ENCODE data around the gene C1orf141. TPM values are rescaled to one million over a fixed set of nuclear protein-coding genes. Genes with fewer than 3 reads are reported as not detected.

The C1orf141 gene
- total and polyA plus RNA-seq, 9 of the 15 experiments (the other 6 are each of a cell fraction or from before 2014, with no cell fraction given), result not detected

- TF ChIP-seq ZBTB9 (CRISPR knock-in tag; IDR thresholded peaks at IDR 0.05), result no peak; the same call in 1 of the 2 replicates
- TF ChIP-seq TAF7 (tag; IDR thresholded peaks at IDR 0.05), result no peak
- TF ChIP-seq MTF1 (CRISPR knock-in tag; IDR thresholded peaks at IDR 0.05; ENCODE audit: borderline replicate concordance), result no peak
- TF ChIP-seq CBX3 (IDR thresholded peaks at IDR 0.05; ENCODE audit: borderline replicate concordance in 1 of 2, low read length in 2 of 2), result 0 out of 3 replicates have a peak, but pooled peaks of 1 of the 2 experiments have one; percentile 33
- TF ChIP-seq PREB (CRISPR knock-in tag; IDR thresholded peaks at IDR 0.05), result no peak
- no peak for TF ChIP-seq SREBF2 (CRISPR knock-in tag; IDR thresholded peaks at IDR 0.05)
- TF ChIP-seq NRF1 (conservative IDR thresholded peaks at IDR 0.05 in 1 of 2, IDR thresholded peaks at IDR 0.05 in 1 of 2), result no peak; a peak in 1 of 4 replicates
- TF ChIP-seq TFAP4 (CRISPR knock-in tag; IDR thresholded peaks at IDR 0.05; ENCODE audit: borderline replicate concordance), result no peak
- no peak for TF ChIP-seq KDM4B (IDR thresholded peaks at IDR 0.05; ENCODE audit: borderline replicate concordance in 2 of 2, low read depth in 1 of 2)
- TF ChIP-seq DACH1 (IDR thresholded peaks at IDR 0.05; ENCODE audit: partially characterized antibody), result no peak
- no peak for TF ChIP-seq BRD9 (IDR thresholded peaks at IDR 0.05; ENCODE audit: low read depth, partially characterized antibody)
- no peak for TF ChIP-seq HOMEZ (CRISPR knock-in tag; IDR thresholded peaks at IDR 0.05)
- TF ChIP-seq STAG1 (CRISPR knock-in tag; IDR thresholded peaks at IDR 0.05; ENCODE audit: borderline replicate concordance), result no peak
- TF ChIP-seq JUND (IDR thresholded peaks at IDR 0.05; ENCODE audit: borderline replicate concordance, low read depth, low read length), result no peak
- TF ChIP-seq JUND (tag; IDR thresholded peaks at IDR 0.05; ENCODE audit: borderline replicate concordance, low read depth, low read length), result no peak
- TF ChIP-seq THAP12 (CRISPR knock-in tag; IDR thresholded peaks at IDR 0.05), result no peak
- no peak for TF ChIP-seq SRSF9 (IDR thresholded peaks at IDR 0.05; ENCODE audit: borderline replicate concordance, low read depth, low read length)
- peak; percentile 53; the same call in 1 of the 2 replicates for TF ChIP-seq DPF2 (IDR thresholded peaks at IDR 0.05)
- TF ChIP-seq HDAC1 (IDR thresholded peaks at IDR 0.05), result peak in 1 of 2 experiments; percentile 60; a peak in 1 of 4 replicates
- no peak for TF ChIP-seq ZNF146 (CRISPR knock-in tag; IDR thresholded peaks at IDR 0.05; ENCODE audit: unreplicated experiment)
These were observed 81.8 kb downstream of the C1orf141 start (continued) for GRCh38 chr1:67052741-67053534.
